K562 (cell line): ENCODE measurements around the gene OSCP1. TPM values are rescaled to one million over a fixed set of nuclear protein-coding genes. Genes with fewer than 3 reads are reported as not detected.

ENCODE experiments used
- CBX5 ChIP-seq: IDR thresholded peaks from 2 replicates; pipeline ENCODE4 v1.6.1; 2014; ENCODE audit warnings: low read depth, borderline replicate concordance
- CEBPG ChIP-seq, 3 experiments: fragments of 200-800 bp in 1 of 3; sonication (Bioruptor generic) in 1 of 3; sonication (generic) in 1 of 3; formaldehyde crosslinking in 1 of 3; IDR thresholded peaks in 2 of 3; conservative IDR thresholded peaks in 1 of 3; 2 replicates each; pipeline versions ENCODE4 v1.6.1 to v1.8.0; 2016 to 2022; ENCODE audit warnings: missing compliant biosample characterization in 2 of 3, missing genetic modification characterization in 2 of 3, mild to moderate bottlenecking in 1 of 3, missing genetic modification reagents in 1 of 3
- CREM ChIP-seq: IDR thresholded peaks from 2 replicates; pipeline ENCODE4 v1.6.1; 2014; ENCODE audit warnings: antibody characterized with exemption, low read depth
- CTCF ChIP-seq, 3 experiments: IDR thresholded peaks in 2 of 3; conservative IDR thresholded peaks in 1 of 3; 2 replicates each; pipeline ENCODE4 v1.5.1; 2011 to 2012; ENCODE audit warnings: low read length in 3 of 3, mild to moderate bottlenecking in 3 of 3, control low read depth in 2 of 3, improper control_type of control experiment in 1 of 3, inconsistent platforms in 1 of 3, low read depth in 1 of 3, mixed read lengths in 1 of 3, moderate library complexity in 1 of 3; ENCODE audit not compliant: insufficient read depth in 2 of 3
- DNMT1 ChIP-seq: fragments of 450-650 bp; IDR thresholded peaks from 2 replicates; pipeline ENCODE4 v1.6.1; 2016; ENCODE audit warnings: antibody characterized with exemption, mild to moderate bottlenecking
- ELK3 ChIP-seq: fragments of 450-650 bp; formaldehyde crosslinking; IDR thresholded peaks from 2 replicates; pipeline ENCODE4 v1.4.0; 2020; ENCODE audit warnings: mild to moderate bottlenecking
- ETV6 ChIP-seq, 3 experiments: fragments of 150-350 bp in 1 of 3; sonication (generic) in 1 of 3; formaldehyde crosslinking in 1 of 3; IDR thresholded peaks; 2 replicates each; pipeline versions ENCODE4 v1.6.1 to v1.8.0; 2014 to 2022; ENCODE audit warnings: borderline replicate concordance in 2 of 3, low read depth in 2 of 3, antibody characterized with exemption in 1 of 3, low read length in 1 of 3, mild to moderate bottlenecking in 1 of 3, missing genetic modification reagents in 1 of 3
- FOXJ2 ChIP-seq: fragments of 200-800 bp; sonication (Bioruptor generic); IDR thresholded peaks from 2 replicates; pipeline ENCODE4 v1.6.1; 2016; ENCODE audit warnings: missing genetic modification characterization, missing compliant biosample characterization
- HDGF ChIP-seq: fragments of 450-650 bp; IDR thresholded peaks from 2 replicates; pipeline ENCODE4 v1.6.1; 2016
- HMGXB4 ChIP-seq: sonication (generic); formaldehyde crosslinking; IDR thresholded peaks from 2 replicates; pipeline ENCODE4 v1.8.1; 2023; ENCODE audit warnings: mild to moderate bottlenecking, missing genetic modification reagents
- HNRNPK ChIP-seq: fragments of 200-400 bp; formaldehyde crosslinking; IDR thresholded peaks from one replicate; pipeline ENCODE4 v1.6.1; 2018; ENCODE audit warnings: mild to moderate bottlenecking, low read depth, low read length; ENCODE audit not compliant: poor library complexity, severe bottlenecking
- KDM1A ChIP-seq, 2 experiments: fragments of 450-650 bp; IDR thresholded peaks; 2 replicates each; pipeline ENCODE4 v1.6.1; 2016; ENCODE audit warnings: mild to moderate bottlenecking in 2 of 2
- LEF1 ChIP-seq: fragments of 450-650 bp; IDR thresholded peaks from 2 replicates; pipeline ENCODE4 v1.6.1; 2016; ENCODE audit warnings: mild to moderate bottlenecking
- MAZ ChIP-seq, 2 experiments: fragments of 450-650 bp in 1 of 2; sonication (generic) in 1 of 2; formaldehyde crosslinking; IDR thresholded peaks in 1 of 2; conservative IDR thresholded peaks in 1 of 2; 2 replicates each; pipeline versions ENCODE4 v1.4.0 to v1.5.0; 2020; ENCODE audit warnings: mild to moderate bottlenecking in 1 of 2, missing genetic modification reagents in 1 of 2
- MIER1 ChIP-seq: fragments of 450-650 bp; IDR thresholded peaks from 2 replicates; pipeline ENCODE4 v1.6.1; 2016; ENCODE audit warnings: antibody characterized with exemption, mild to moderate bottlenecking, low read depth
- MTA2 ChIP-seq: fragments of 450-650 bp; IDR thresholded peaks from 2 replicates; pipeline ENCODE4 v1.6.1; 2016; ENCODE audit warnings: low read depth
- NCOA1 ChIP-seq: fragments of 450-650 bp; IDR thresholded peaks from 2 replicates; pipeline ENCODE4 v1.6.1; 2016; ENCODE audit warnings: low read depth
- POLR2B ChIP-seq: fragments of 450-650 bp; IDR thresholded peaks from 2 replicates; pipeline ENCODE4 v1.6.1; 2018; ENCODE audit warnings: low read depth; ENCODE audit not compliant: partially characterized antibody
- POLR3G ChIP-seq: IDR thresholded peaks from 2 replicates; pipeline ENCODE4 v1.6.1; 2011; ENCODE audit not compliant: insufficient read length, insufficient replicate concordance; ENCODE audit errors: extremely low read depth
- RFX7 ChIP-seq: fragments of 250-450 bp; sonication (Bioruptor Pico); IDR thresholded peaks from 2 replicates; pipeline ENCODE4 v1.5.1; 2021; ENCODE audit warnings: mild to moderate bottlenecking
- ZBTB17 ChIP-seq: fragments of 450-650 bp; formaldehyde crosslinking; IDR thresholded peaks from 2 replicates; pipeline ENCODE4 v1.4.0; 2020; ENCODE audit warnings: mild to moderate bottlenecking
- ZNF561 ChIP-seq: fragments of 450-650 bp; formaldehyde crosslinking; conservative IDR thresholded peaks from 2 replicates; pipeline ENCODE4 v1.4.0; 2020; ENCODE audit warnings: mild to moderate bottlenecking, moderate library complexity
- ZNF778 ChIP-seq: fragments of 450-650 bp; formaldehyde crosslinking; IDR thresholded peaks from 2 replicates; pipeline ENCODE4 v1.4.0; 2020; ENCODE audit warnings: mild to moderate bottlenecking, moderate library complexity
- polyA plus RNA-seq, 8 experiments: library from polyadenylated mRNA; depleted of rRNA in 4 of 8; stranded (reverse) in 5 of 8; unstranded in 3 of 8; fragments of >200 nt; fragmentation: Nextera tagmentation in 2 of 8; fragmentation: Illumina TruSeq in 1 of 8; extraction: Ambion mirVana in 2 of 8; extraction: Trizol in 1 of 8; gene quantifications; 2 replicates each; pipeline versions ENCODE4 v1.2.1 to v1.2.3, GENCODE V29; 2011 to 2014; ENCODE audit warnings: inconsistent platforms in 1 of 8, missing spikeins in 1 of 8
- total RNA-seq, 7 experiments: library from RNA; depleted of rRNA in 6 of 7; stranded (reverse); fragments of >200 nt in 6 of 7; fragmentation: Illumina TruSeq in 2 of 7; extraction: Trizol in 2 of 7; gene quantifications; 2 replicates each; pipeline versions ENCODE4 v1.2.1 to v1.2.3, GENCODE V29; 2011 to 2021; ENCODE audit warnings: low replicate concordance in 1 of 7

Gene OSCP1
- total and polyA plus RNA-seq, 9 of the 15 experiments (the other 6 are each of a cell fraction or from before 2014, with no cell fraction given), result 0.15 to 0.40 (median 0.33) TPM; not detected in 5

GRCh38 chr1:36463803-36464604, 13.8 kb upstream of the OSCP1 start, which contains the start of gene MRPS15 (continued):
- TF ChIP-seq CTCF (IDR thresholded peaks at IDR 0.05 in 2 of 3, conservative IDR thresholded peaks at IDR 0.05 in 1 of 3; ENCODE audit: insufficient read depth in 2 of 3, low read depth in 1 of 3, low read length in 3 of 3) (no peak), MIER1 (peak; percentile 71; the same call in 1 of the 2 replicates), MAZ (CRISPR knock-in tag; conservative IDR thresholded peaks at IDR 0.05 in 1 of 2, IDR thresholded peaks at IDR 0.05 in 1 of 2) (peak; percentile 78 to 92), POLR3G (no peak), LEF1 (peak; percentile 56; the same call in 1 of the 2 replicates), DNMT1 (peak; percentile 97; the same call in 1 of the 2 replicates), RFX7 (CRISPR knock-in tag) (0 out of 2 replicates have a peak, but pooled peaks have one; percentile 27), ETV6 (IDR thresholded peaks at IDR 0.05; ENCODE audit: borderline replicate concordance in 1 of 2, low read depth in 2 of 2, low read length in 1 of 2) (no peak), ETV6 (CRISPR knock-in tag; IDR thresholded peaks at IDR 0.05; ENCODE audit: borderline replicate concordance) (peak; percentile 61; the same call in 1 of the 2 replicates), CEBPG (CRISPR knock-in tag; IDR thresholded peaks at IDR 0.05) (peak; percentile 98), CEBPG (tag; conservative IDR thresholded peaks at IDR 0.05 in 1 of 2, IDR thresholded peaks at IDR 0.05 in 1 of 2) (peak; percentile 100), NCOA1 (peak; percentile 58; the same call in 1 of the 2 replicates), CBX5 (peak; percentile 21; the same call in 1 of the 2 replicates), ZNF778 (no peak), FOXJ2 (tag) (peak; percentile 80; the same call in 1 of the 2 replicates), POLR2B (peak; percentile 89), HDGF (peak; percentile 94; the same call in 1 of the 2 replicates), ZNF561 (CRISPR knock-in tag) (no peak), CREM (peak; percentile 98), MTA2 (0 out of 2 replicates have a peak, but pooled peaks have one; percentile 14), HNRNPK (no peak), KDM1A (IDR thresholded peaks at IDR 0.05) (peak in 1 of 2 experiments; percentile 79; a peak in 3 of 4 replicates), ZBTB17 (CRISPR knock-in tag) (peak; percentile 100), ELK3 (no peak), HMGXB4 (CRISPR knock-in tag) (peak; percentile 68; the same call in 1 of the 2 replicates)
